Prostate gland (tissue), 2 donors: ENCODE data around the gene ILKAP. TPM values are rescaled to one million over a fixed set of nuclear protein-coding genes. Genes with fewer than 3 reads are reported as not detected.

Experiments used
- DNase-seq: peaks from one replicate; pipeline ENCODE4 v3.0.0-alpha.2; 2019; ENCODE audit warnings: low spot score
- H3K27ac ChIP-seq, 2 donors: fragments of 200-600 bp; sonication (generic); 2 replicates each; pipeline ENCODE4 v1.5.1; 2017 to 2019
- H3K27me3 ChIP-seq: fragments of 200-600 bp; sonication (generic); replicated peaks from 2 replicates; pipeline ENCODE4 v1.5.1; 2019; ENCODE audit not compliant: insufficient read depth
- H3K36me3 ChIP-seq, 2 donors: fragments of 200-600 bp; sonication (generic); 1 replicate in 1 of 2; 2 replicates in 1 of 2; pipeline versions ENCODE4 v1.5.1 to v1.8.1; 2017 to 2019
- H3K4me1 ChIP-seq: fragments of 200-600 bp; sonication (generic); replicated peaks from 2 replicates; pipeline ENCODE4 v1.5.1; 2019
- H3K4me3 ChIP-seq, 2 donors: fragments of 200-600 bp; sonication (generic); 2 replicates each; pipeline ENCODE4 v1.5.1; 2017 to 2019
- H3K9me3 ChIP-seq: fragments of 200-600 bp; sonication (generic); 2 replicates; pipeline ENCODE4 v1.5.1; 2017
- CTCF ChIP-seq, 4 experiments: fragments of 200-600 bp in 2 of 4; fragments of 450-650 bp in 2 of 4; sonication (generic) in 2 of 4; IDR thresholded peaks; 1 replicate in 3 of 4; 2 replicates in 1 of 4; pipeline ENCODE4 v1.5.1; 2016 to 2019; ENCODE audit warnings: antibody characterized with exemption in 4 of 4, mild to moderate bottlenecking in 2 of 4, moderate library complexity in 2 of 4
- POLR2A ChIP-seq: fragments of 450-650 bp; IDR thresholded peaks from one replicate; pipeline ENCODE4 v1.6.1; 2016; ENCODE audit warnings: antibody characterized with exemption, mild to moderate bottlenecking
- POLR2AphosphoS5 ChIP-seq: sonication (generic); formaldehyde crosslinking; IDR thresholded peaks from one replicate; pipeline ENCODE4 v1.6.1; 2017; ENCODE audit warnings: antibody characterized with exemption
- WGBS: methylation state at CpG from one replicate; pipeline ENCODE4 v1.1.5; 2018; 5-methylcytosine and 5-hydroxymethylcytosine counted together
- intact Hi-C: fragments of 100-400 bp; cut with DNase I; formaldehyde crosslinking; loops from one replicate; pipeline ENCODE4 v1.14.2; 2022
- total RNA-seq, 2 donors: library from RNA; depleted of rRNA; stranded (reverse); fragments of >200 nt; gene quantifications; one replicate each; pipeline ENCODE4 v1.1.0, GENCODE V29; 2016

Gene ILKAP
- total RNA-seq, 2 donors from 2014 or later = 33.6 to 41.8 TPM

- no peaks in the 10 kb centered on the region for H3K36me3 ChIP-seq
- 78% methylated on average over 5 of the region's 5 CpGs for WGBS
- intact Hi-C loops = no loop called here
- no peaks in the 10 kb centered on the region for H3K4me1 ChIP-seq
- H3K9me3 ChIP-seq = no peaks in the 10 kb centered on the region
- no peak overlapping the region for H3K27ac ChIP-seq
- no peak for TF ChIP-seq POLR2A
- no peak for TF ChIP-seq POLR2AphosphoS5
- TF ChIP-seq CTCF (IDR thresholded peaks at IDR 0.05) = no peak
- DNase-seq = no peak
- no peak overlapping the region for H3K4me3 ChIP-seq
- no peaks in the 10 kb centered on the region for H3K27me3 ChIP-seq
These were observed 59.2 kb downstream of the ILKAP start for GRCh38 chr2:238144262-238144661.

- intact Hi-C loops = no loop called here
- H3K4me3 ChIP-seq = no peak overlapping the region
- 62% methylated on average over 20 of the region's 20 CpGs for WGBS
- H3K9me3 ChIP-seq = no peaks in the 10 kb centered on the region
- H3K36me3 ChIP-seq = no peaks in the 10 kb centered on the region
- no peak overlapping the region for H3K27ac ChIP-seq
- no peaks in the 10 kb centered on the region for H3K4me1 ChIP-seq
- H3K27me3 ChIP-seq = no peaks in the 10 kb centered on the region
- DNase-seq = no peak
- TF ChIP-seq CTCF (IDR thresholded peaks at IDR 0.05) (no peak), POLR2AphosphoS5 (no peak), POLR2A (no peak)
These were observed 60.1 kb downstream of the ILKAP start for GRCh38 chr2:238143239-238143951.

GRCh38 chr2:238142382-238143205, 60.9 kb downstream of the ILKAP start:
- H3K9me3 ChIP-seq = no peaks in the 10 kb centered on the region
- H3K27me3 ChIP-seq = no peaks in the 10 kb centered on the region
- no peaks in the 10 kb centered on the region for H3K36me3 ChIP-seq
- intact Hi-C loops = no loop called here
- no peak overlapping the region for H3K27ac ChIP-seq
- H3K4me1 ChIP-seq = no peaks in the 10 kb centered on the region
- TF ChIP-seq CTCF (IDR thresholded peaks at IDR 0.05) (no peak), POLR2AphosphoS5 (no peak), POLR2A (no peak)
- no peak overlapping the region for H3K4me3 ChIP-seq
- WGBS = 61% methylated on average over 25 of the region's 30 CpGs
- no peak for DNase-seq

- intact Hi-C loops = no loop called here
- Histone ChIP-seq H3K36me3 (no peaks in the 10 kb centered on the region), H3K27me3 (no peaks in the 10 kb centered on the region), H3K9me3 (no peaks in the 10 kb centered on the region), H3K4me1 (no peaks in the 10 kb centered on the region), H3K4me3 (no peak overlapping the region), H3K27ac (no peak overlapping the region)
- DNase-seq = peak; percentile 67
- WGBS = 65% methylated on average over 10 of the region's 10 CpGs
- no peak for TF ChIP-seq CTCF (IDR thresholded peaks at IDR 0.05)
- peak; percentile 80 for TF ChIP-seq POLR2AphosphoS5
These were observed 61.8 kb downstream of the ILKAP start for GRCh38 chr2:238141541-238142318.
